NT2/D1 (cell line): ENCODE results near the gene FRMD4A.

ENCODE experiments used
- SUZ12 ChIP-seq: IDR thresholded peaks from 2 replicates; pipeline ENCODE4 v1.6.1; 2011; ENCODE audit not compliant: insufficient read length, insufficient read depth; ENCODE audit errors: extremely low read depth
- YY1 ChIP-seq: IDR thresholded peaks from 2 replicates; pipeline ENCODE4 v1.6.1; 2011; ENCODE audit not compliant: insufficient read length, insufficient read depth
- ZNF274 ChIP-seq: IDR thresholded peaks from 2 replicates; pipeline ENCODE4 v1.6.1; 2011; ENCODE audit warnings: mild to moderate bottlenecking, low read depth, low read length

GRCh38 chr10:13729586-13730305 is 601.0 kb downstream of the FRMD4A start:
- TF ChIP-seq ZNF274 (no peak), SUZ12 (no peak), YY1 (no peak)
